ENCODE measurements around the gene TRRAP.
A peak's percentile ranks its signal among the peaks of the same experiment; 100 is the strongest.

The TRRAP gene

GRCh38 chr7:98879198-98879978 is 1.1 kb downstream of the TRRAP start (continued):
- TF ChIP-seq ATF2 (tag by site-specific recombination; IDR thresholded peaks at IDR 0.05; ENCODE audit: low read depth): no peak
- peak; percentile 26; the same call in 1 of the 2 replicates for TF ChIP-seq ZBTB10 (tag by site-specific recombination; IDR thresholded peaks at IDR 0.05)
- TF ChIP-seq ZNF776 (tag by site-specific recombination; IDR thresholded peaks at IDR 0.05; ENCODE audit: borderline replicate concordance): no peak
- no peak for TF ChIP-seq ZNF24 (tag by site-specific recombination; IDR thresholded peaks at IDR 0.05)
- TF ChIP-seq ZEB2 (tag by site-specific recombination; IDR thresholded peaks at IDR 0.05): no peak
- TF ChIP-seq ZNF658 (tag by site-specific recombination; IDR thresholded peaks at IDR 0.05): no peak
- peak; percentile 100 for TF ChIP-seq SCRT2 (tag by site-specific recombination; IDR thresholded peaks at IDR 0.05)
- TF ChIP-seq ZIC2 (tag by site-specific recombination; IDR thresholded peaks at IDR 0.05): no peak
- no peak for TF ChIP-seq ZNF837 (tag by site-specific recombination; IDR thresholded peaks at IDR 0.05)
- TF ChIP-seq ZNF138 (tag by site-specific recombination; IDR thresholded peaks at IDR 0.05; ENCODE audit: borderline replicate concordance): no peak
- no peak for TF ChIP-seq ZNF169 (tag by site-specific recombination; IDR thresholded peaks at IDR 0.05)
- TF ChIP-seq ZNF660 (tag by site-specific recombination; IDR thresholded peaks at IDR 0.05): no peak
- no peak for TF ChIP-seq ZBTB48 (tag by site-specific recombination; IDR thresholded peaks at IDR 0.05)
- TF ChIP-seq ZNF791 (tag by site-specific recombination; IDR thresholded peaks at IDR 0.05): no peak
- peak; percentile 97 for TF ChIP-seq SCRT1 (tag by site-specific recombination; IDR thresholded peaks at IDR 0.05; ENCODE audit: borderline replicate concordance)
- no peak for TF ChIP-seq ZNF214 (tag by site-specific recombination; IDR thresholded peaks at IDR 0.05; ENCODE audit: borderline replicate concordance)
- no peak for TF ChIP-seq KLF7 (tag by site-specific recombination; IDR thresholded peaks at IDR 0.05; ENCODE audit: borderline replicate concordance)
- TF ChIP-seq ZNF677 (tag by site-specific recombination; IDR thresholded peaks at IDR 0.05): no peak
- no peak for TF ChIP-seq RBAK (tag by site-specific recombination; IDR thresholded peaks at IDR 0.05)
- no peak for TF ChIP-seq ZNF211 (tag by site-specific recombination; IDR thresholded peaks at IDR 0.05; ENCODE audit: low read depth)
- no peak for TF ChIP-seq ZNF585B (tag by site-specific recombination; IDR thresholded peaks at IDR 0.05)
- no peak for TF ChIP-seq PBX3 (CRISPR knock-in tag; IDR thresholded peaks at IDR 0.05)
- TF ChIP-seq PRDM1 (tag by site-specific recombination; IDR thresholded peaks at IDR 0.05): peak; percentile 76
- no peak for TF ChIP-seq ZNF701 (tag by site-specific recombination; IDR thresholded peaks at IDR 0.05)
- TF ChIP-seq ZNF529 (tag by site-specific recombination; IDR thresholded peaks at IDR 0.05; ENCODE audit: insufficient replicate concordance): no peak
- TF ChIP-seq ZNF335 (tag by site-specific recombination; conservative IDR thresholded peaks at IDR 0.05): peak; percentile 95
- TF ChIP-seq ZNF148 (tag by site-specific recombination; IDR thresholded peaks at IDR 0.05; ENCODE audit: borderline replicate concordance): no peak
- TF ChIP-seq ZNF623 (tag by site-specific recombination; IDR thresholded peaks at IDR 0.05): no peak
- TF ChIP-seq ZNF600 (tag by site-specific recombination; IDR thresholded peaks at IDR 0.05): no peak
- no peak for TF ChIP-seq ZNF311 (tag by site-specific recombination; IDR thresholded peaks at IDR 0.05; ENCODE audit: borderline replicate concordance)
- no peak for TF ChIP-seq OVOL3 (tag by site-specific recombination; IDR thresholded peaks at IDR 0.05)
- TF ChIP-seq ZNF558 (tag by site-specific recombination; IDR thresholded peaks at IDR 0.05): no peak
- TF ChIP-seq ZNF548 (tag by site-specific recombination; IDR thresholded peaks at IDR 0.05): no peak
- TF ChIP-seq ZNF174 (tag by site-specific recombination; IDR thresholded peaks at IDR 0.05): no peak

All from HEK293 (cell line).